GM19023 (cell line): ENCODE measurements around the gene CYP4F8.
"Not testable (repeated sequence)": the region's sequence is repeated elsewhere in the genome, so short reads cannot be mapped to it uniquely, and the experiment has no call there.

Source experiments
- ATAC-seq: cut with Tn5 transposase; IDR thresholded peaks from one replicate; pipeline ENCODE4 v1.9.1; 2021; ENCODE audit warnings: mild to moderate bottlenecking, moderate library complexity; ENCODE audit not compliant: unreplicated experiment

Gene CYP4F8

GRCh38 chr19:15614507-15615379, at the start of gene CYP4F8:
Gene CYP4F8, plus strand, starts transcription at chr19:15615218. Its CDS starts 399 bp downstream, at chr19:15615617.
- no peak for ATAC-seq

- no peak for ATAC-seq
These were observed 44.6 kb upstream of the CYP4F8 start for GRCh38 chr19:15570420-15570819.

GRCh38 chr19:15575406-15575805, 39.6 kb upstream of the CYP4F8 start:
- no peak for ATAC-seq

GRCh38 chr19:15576526-15577156, 38.4 kb upstream of the CYP4F8 start:
- ATAC-seq = no peak

- ATAC-seq = no peak
These were observed 37.7 kb upstream of the CYP4F8 start for GRCh38 chr19:15577184-15577771.

- no peak for ATAC-seq
These were observed 31.7 kb upstream of the CYP4F8 start for GRCh38 chr19:15583346-15583745.

GRCh38 chr19:15584095-15584494, 30.9 kb upstream of the CYP4F8 start:
- ATAC-seq = no peak

GRCh38 chr19:15584541-15585115, 30.4 kb upstream of the CYP4F8 start:
- ATAC-seq = no peak

GRCh38 chr19:15587663-15588062, 27.4 kb upstream of the CYP4F8 start:
- no peak for ATAC-seq

- ATAC-seq = no peak
These were observed 26.8 kb upstream of the CYP4F8 start for GRCh38 chr19:15588265-15588664.

- no peak for ATAC-seq
These were observed 25.1 kb upstream of the CYP4F8 start for GRCh38 chr19:15589760-15590451.

GRCh38 chr19:15591796-15592195, 23.2 kb upstream of the CYP4F8 start:
- ATAC-seq = no peak

GRCh38 chr19:15592506-15592905, 22.5 kb upstream of the CYP4F8 start:
- ATAC-seq = not testable (repeated sequence)

GRCh38 chr19:15593766-15594165, 21.3 kb upstream of the CYP4F8 start:
- not testable (repeated sequence) for ATAC-seq

- ATAC-seq = no peak
These were observed 19.9 kb upstream of the CYP4F8 start for GRCh38 chr19:15595069-15595468.

- ATAC-seq = not testable (repeated sequence)
These were observed 6.8 kb upstream of the CYP4F8 start for GRCh38 chr19:15607978-15608925.

GRCh38 chr19:15609261-15609660, 5.8 kb upstream of the CYP4F8 start:
- no peak for ATAC-seq

- ATAC-seq = no peak
These were observed 2.7 kb upstream of the CYP4F8 start for GRCh38 chr19:15612342-15612741.

- no peak for ATAC-seq
These were observed 1.7 kb upstream of the CYP4F8 start for GRCh38 chr19:15613338-15613737.

- no peak for ATAC-seq
These were observed 508 bp downstream of the CYP4F8 start for GRCh38 chr19:15615526-15615925.
